BJ (cell line): ENCODE results near the gene CEP112. TPM values are rescaled to one million over a fixed set of nuclear protein-coding genes. Genes with fewer than 3 reads are reported as not detected.

ENCODE experiments used
- CTCF ChIA-PET: fragments of 350-600 bp; formaldehyde crosslinking; extraction: SDS; loops from one replicate; lab custom pipeline; 2021; ENCODE audit warnings: antibody characterized with exemption, inconsistent platforms; lab: Yijun Ruan, JAX
- POLR2A ChIA-PET: fragments of 300-600 bp; sonication (Branson Sonifier 250); formaldehyde crosslinking; extraction: SDS; loops from one replicate; lab custom pipeline; 2021; ENCODE audit warnings: antibody characterized with exemption; lab: Charles Lee
- DNase-seq: peaks from one replicate; pipeline ENCODE4 v3.0.0-alpha.2; 2011; ENCODE audit warnings: low read depth
- H3K27me3 ChIP-seq: 2 replicates; pipeline ENCODE4 v1.6.0; 2011; ENCODE audit warnings: low read length; ENCODE audit not compliant: control insufficient read depth, insufficient read depth
- H3K36me3 ChIP-seq: 2 replicates; pipeline ENCODE4 v1.5.1; 2011; ENCODE audit warnings: low read length; ENCODE audit not compliant: control insufficient read depth, insufficient read depth
- H3K4me3 ChIP-seq: 2 replicates; pipeline ENCODE4 v1.5.1; 2011; ENCODE audit warnings: low read depth, mild to moderate bottlenecking, control low read depth, low read length
- polyA plus RNA-seq: library from polyadenylated mRNA; depleted of rRNA; stranded (reverse); fragments of >200 nt; gene quantifications from 2 replicates; pipeline ENCODE4 v1.2.3, GENCODE V29; 2011
- TF ChIP-seq, protein P1 (sequence below): IDR thresholded peaks from 2 replicates; pipeline ENCODE4 v1.5.1; 2011; ENCODE audit warnings: low read depth, mild to moderate bottlenecking, control low read depth, inconsistent platforms, low read length, moderate library complexity; ENCODE audit not compliant: insufficient read depth

The CEP112 gene
- polyA plus RNA-seq, 1 experiment: 3.3 TPM

DNA sequence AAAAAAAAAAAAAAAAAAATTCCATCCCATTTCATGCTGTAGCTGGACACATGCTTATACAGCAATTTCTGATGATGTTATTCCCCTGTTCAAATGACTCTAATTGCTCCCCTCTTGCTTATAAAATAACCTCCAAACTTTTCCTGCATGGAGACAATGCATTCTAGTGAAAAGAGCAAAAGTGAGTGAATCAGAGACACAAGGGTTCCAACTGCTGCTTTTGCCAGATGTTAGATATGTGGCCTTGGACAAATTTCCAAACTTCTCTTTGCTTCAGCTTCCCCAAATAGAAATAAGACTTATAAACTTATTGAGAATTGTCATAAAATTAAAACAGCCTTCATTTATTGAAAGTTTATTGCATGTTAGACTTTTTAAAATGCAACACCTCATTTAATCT, 565.5 kb downstream of the CEP112 start:
- no peak overlapping the region for H3K4me3 ChIP-seq
- POLR2A ChIA-PET: no interaction called here
- DNase-seq: no peak
- no peaks in the 10 kb centered on the region for H3K36me3 ChIP-seq
- TF ChIP-seq, protein P1, sequence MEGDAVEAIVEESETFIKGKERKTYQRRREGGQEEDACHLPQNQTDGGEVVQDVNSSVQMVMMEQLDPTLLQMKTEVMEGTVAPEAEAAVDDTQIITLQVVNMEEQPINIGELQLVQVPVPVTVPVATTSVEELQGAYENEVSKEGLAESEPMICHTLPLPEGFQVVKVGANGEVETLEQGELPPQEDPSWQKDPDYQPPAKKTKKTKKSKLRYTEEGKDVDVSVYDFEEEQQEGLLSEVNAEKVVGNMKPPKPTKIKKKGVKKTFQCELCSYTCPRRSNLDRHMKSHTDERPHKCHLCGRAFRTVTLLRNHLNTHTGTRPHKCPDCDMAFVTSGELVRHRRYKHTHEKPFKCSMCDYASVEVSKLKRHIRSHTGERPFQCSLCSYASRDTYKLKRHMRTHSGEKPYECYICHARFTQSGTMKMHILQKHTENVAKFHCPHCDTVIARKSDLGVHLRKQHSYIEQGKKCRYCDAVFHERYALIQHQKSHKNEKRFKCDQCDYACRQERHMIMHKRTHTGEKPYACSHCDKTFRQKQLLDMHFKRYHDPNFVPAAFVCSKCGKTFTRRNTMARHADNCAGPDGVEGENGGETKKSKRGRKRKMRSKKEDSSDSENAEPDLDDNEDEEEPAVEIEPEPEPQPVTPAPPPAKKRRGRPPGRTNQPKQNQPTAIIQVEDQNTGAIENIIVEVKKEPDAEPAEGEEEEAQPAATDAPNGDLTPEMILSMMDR: no peak
- 0 out of 2 replicates have a peak, but pooled peaks cover 4% of the 10 kb centered on the region for H3K27me3 ChIP-seq
- CTCF ChIA-PET: no interaction called here

DNA sequence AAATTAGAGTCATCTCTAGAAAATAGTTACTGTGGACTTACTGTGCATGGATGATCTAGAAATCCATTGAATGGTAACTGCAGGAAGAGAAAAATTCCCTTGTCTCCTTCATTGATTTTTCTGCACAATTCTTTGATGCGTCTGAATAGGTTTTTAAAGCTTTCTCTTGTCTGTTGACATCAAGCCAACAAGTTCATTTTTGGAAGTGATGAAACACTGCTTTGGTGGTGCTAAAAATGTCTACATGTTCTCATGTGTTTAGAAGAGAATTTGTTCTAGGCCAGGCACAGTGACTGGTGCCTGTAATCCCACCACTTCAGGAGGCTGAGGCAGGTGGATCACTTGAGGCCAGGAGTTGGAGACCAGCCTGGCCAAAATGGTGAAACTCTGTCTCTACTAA, 573.4 kb downstream of the CEP112 start:
- Histone ChIP-seq H3K36me3 (no peaks in the 10 kb centered on the region), H3K4me3 (no peak overlapping the region), H3K27me3 (no peaks in the 10 kb centered on the region)
- no peak for DNase-seq
- POLR2A ChIA-PET: no interaction called here
- CTCF ChIA-PET: no interaction called here
- TF ChIP-seq, protein P1: no peak

- DNase-seq: no peak
- ChIA-PET CTCF (no interaction called here), POLR2A (no interaction called here)
- H3K4me3 ChIP-seq: no peak overlapping the region
- H3K36me3 ChIP-seq: no peaks in the 10 kb centered on the region
- TF ChIP-seq, protein P1: no peak
- H3K27me3 ChIP-seq: no peaks in the 10 kb centered on the region
Measured at GRCh38 chr17:65617496-65617895, 574.4 kb downstream of the CEP112 start.

GRCh38 chr17:65609749-65610148, 582.2 kb downstream of the CEP112 start:
- Histone ChIP-seq H3K27me3 (no peaks in the 10 kb centered on the region), H3K4me3 (no peak overlapping the region), H3K36me3 (no peaks in the 10 kb centered on the region)
- TF ChIP-seq, protein P1: no peak
- POLR2A ChIA-PET: no interaction called here
- CTCF ChIA-PET: no interaction called here
- DNase-seq: no peak

DNA sequence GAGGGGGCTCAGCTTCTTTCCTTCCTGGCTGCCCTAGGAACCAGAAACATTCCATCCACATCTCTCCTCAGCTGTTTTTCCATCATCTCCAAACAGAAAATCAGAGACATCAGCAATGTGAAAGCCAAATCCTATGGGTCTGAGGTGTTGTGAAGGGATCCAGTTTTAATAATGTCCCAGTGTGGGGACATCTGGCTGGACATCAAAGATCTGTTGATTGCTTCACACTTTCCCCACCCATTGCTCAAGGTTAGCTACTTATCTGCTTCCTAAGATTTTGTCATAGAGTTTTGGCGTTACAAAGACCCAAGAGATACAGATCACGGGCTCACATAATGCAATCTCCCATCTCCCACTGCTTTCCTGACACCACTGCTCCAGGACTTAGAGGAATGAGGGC, 582.6 kb downstream of the CEP112 start:
- DNase-seq: no peak

More for the DNA sequence above, 582.6 kb downstream of the CEP112 start:
- Histone ChIP-seq H3K4me3 (no peak overlapping the region), H3K36me3 (no peaks in the 10 kb centered on the region), H3K27me3 (no peaks in the 10 kb centered on the region)
- POLR2A ChIA-PET: no interaction called here
- TF ChIP-seq, protein P1: no peak
- CTCF ChIA-PET: no interaction called here
